Measurements from ENCODE around the gene CENPK.
"Not testable (repeated sequence)": the region's sequence is repeated elsewhere in the genome, so short reads cannot be mapped to it uniquely, and the experiment has no call there.

DNA sequence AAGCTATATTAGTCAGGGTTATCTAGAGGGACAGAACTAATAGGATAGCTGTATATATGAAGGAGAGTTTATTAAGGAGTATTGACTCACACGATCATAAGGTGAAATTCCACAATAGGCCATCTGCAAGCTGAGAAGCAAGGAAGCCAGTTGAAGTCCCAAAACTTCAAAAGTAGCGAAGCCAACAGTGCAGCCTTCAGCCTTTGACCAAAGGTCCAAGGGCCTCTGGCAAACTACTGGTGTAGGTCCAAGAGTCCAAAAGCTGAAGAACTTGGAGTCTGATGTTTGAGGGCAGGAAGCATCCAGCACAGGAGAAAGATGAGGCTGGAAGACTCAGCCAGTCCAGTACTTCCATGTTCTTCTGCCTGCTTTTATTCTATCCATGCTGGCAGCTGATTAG, 76.2 kb downstream of the CENPK start:
- not testable (repeated sequence) for TF ChIP-seq SP1 (IDR thresholded peaks at IDR 0.05); BHLHE40 (IDR thresholded peaks at IDR 0.05; ENCODE audit: borderline replicate concordance); NFRKB (IDR thresholded peaks at IDR 0.05)
